Left ventricle myocardium superior (tissue), 1 donor: ENCODE measurements around the gene ELFN2. TPM values are rescaled to one million over a fixed set of nuclear protein-coding genes. Genes with fewer than 3 reads are reported as not detected.
"Not testable (repeated sequence)": the region's sequence is repeated elsewhere in the genome, so short reads cannot be mapped to it uniquely, and the experiment has no call there.

Experiments
- ATAC-seq: fragments of 200-7000 bp; cut with Tn5 transposase; one replicate; pipeline ENCODE4 v1.9.1; 2020; ENCODE audit warnings: mild to moderate bottlenecking, moderate library complexity
- DNase-seq: peaks from one replicate; pipeline ENCODE4 v3.0.0-alpha.2; 2020
- intact Hi-C: fragments of 100-400 bp; cut with micrococcal nuclease; formaldehyde crosslinking; loops from one replicate; pipeline ENCODE4 v1.11.0; 2022
- long read RNA-seq: library from polyadenylated mRNA; unstranded; transcript quantifications from one replicate; pipeline ENCODE4 v2.0.0, GENCODE V29; 2021
- total RNA-seq: library from RNA; stranded (reverse); fragmentation: NEBNext Ultra II Directional; extraction: Animal tissue kit (Norgen Biotek cat#: 25700); gene quantifications from one replicate; pipeline ENCODE4 v1.2.1, GENCODE V29; 2021
- donor health status: DM: no; HTN: yes; CAD: no; lungs with severe emphysema.

Gene ELFN2, protein sequence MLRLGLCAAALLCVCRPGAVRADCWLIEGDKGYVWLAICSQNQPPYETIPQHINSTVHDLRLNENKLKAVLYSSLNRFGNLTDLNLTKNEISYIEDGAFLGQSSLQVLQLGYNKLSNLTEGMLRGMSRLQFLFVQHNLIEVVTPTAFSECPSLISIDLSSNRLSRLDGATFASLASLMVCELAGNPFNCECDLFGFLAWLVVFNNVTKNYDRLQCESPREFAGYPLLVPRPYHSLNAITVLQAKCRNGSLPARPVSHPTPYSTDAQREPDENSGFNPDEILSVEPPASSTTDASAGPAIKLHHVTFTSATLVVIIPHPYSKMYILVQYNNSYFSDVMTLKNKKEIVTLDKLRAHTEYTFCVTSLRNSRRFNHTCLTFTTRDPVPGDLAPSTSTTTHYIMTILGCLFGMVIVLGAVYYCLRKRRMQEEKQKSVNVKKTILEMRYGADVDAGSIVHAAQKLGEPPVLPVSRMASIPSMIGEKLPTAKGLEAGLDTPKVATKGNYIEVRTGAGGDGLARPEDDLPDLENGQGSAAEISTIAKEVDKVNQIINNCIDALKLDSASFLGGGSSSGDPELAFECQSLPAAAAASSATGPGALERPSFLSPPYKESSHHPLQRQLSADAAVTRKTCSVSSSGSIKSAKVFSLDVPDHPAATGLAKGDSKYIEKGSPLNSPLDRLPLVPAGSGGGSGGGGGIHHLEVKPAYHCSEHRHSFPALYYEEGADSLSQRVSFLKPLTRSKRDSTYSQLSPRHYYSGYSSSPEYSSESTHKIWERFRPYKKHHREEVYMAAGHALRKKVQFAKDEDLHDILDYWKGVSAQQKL
- total RNA-seq = 0.05 TPM
- long read RNA-seq = 0 reads

DNA sequence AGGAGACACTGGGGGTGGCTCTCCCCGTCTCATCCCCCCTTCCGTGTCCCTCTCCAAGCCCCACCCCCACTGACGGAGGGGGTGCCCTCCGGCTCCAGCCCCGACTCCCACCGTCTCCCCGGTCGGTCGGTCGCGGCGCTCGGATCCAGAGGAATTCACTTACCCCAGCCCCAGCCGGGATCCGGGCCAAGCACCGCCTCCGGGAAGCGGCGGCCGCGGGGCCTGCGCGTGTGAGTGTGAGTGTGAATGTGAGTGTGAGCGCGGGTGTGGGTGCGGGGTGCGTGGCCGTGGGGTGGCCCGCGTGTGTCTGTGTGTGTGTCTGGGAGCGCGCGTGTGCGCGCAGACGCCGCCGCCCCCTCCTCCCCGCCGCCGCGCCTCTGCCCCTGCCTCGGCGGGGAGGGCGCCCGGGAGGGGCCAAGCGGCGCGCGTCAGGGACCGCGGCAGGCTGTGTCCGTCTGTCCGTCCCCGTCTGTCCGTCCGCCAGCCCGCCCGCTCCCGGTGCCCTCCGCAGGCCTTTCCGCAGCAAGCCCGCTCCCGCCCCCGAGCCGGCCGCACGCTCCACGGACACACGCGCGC is at the start of gene ELFN2:
Gene ELFN2 (minus strand): TSS at position 345 of the 576 bp plus-strand sequence. CDS start 51,945 bp downstream, outside the sequence.
- intact Hi-C loops = no loop called here
- DNase-seq (peak; percentile 53), ATAC-seq (peak; percentile 19)

DNA sequence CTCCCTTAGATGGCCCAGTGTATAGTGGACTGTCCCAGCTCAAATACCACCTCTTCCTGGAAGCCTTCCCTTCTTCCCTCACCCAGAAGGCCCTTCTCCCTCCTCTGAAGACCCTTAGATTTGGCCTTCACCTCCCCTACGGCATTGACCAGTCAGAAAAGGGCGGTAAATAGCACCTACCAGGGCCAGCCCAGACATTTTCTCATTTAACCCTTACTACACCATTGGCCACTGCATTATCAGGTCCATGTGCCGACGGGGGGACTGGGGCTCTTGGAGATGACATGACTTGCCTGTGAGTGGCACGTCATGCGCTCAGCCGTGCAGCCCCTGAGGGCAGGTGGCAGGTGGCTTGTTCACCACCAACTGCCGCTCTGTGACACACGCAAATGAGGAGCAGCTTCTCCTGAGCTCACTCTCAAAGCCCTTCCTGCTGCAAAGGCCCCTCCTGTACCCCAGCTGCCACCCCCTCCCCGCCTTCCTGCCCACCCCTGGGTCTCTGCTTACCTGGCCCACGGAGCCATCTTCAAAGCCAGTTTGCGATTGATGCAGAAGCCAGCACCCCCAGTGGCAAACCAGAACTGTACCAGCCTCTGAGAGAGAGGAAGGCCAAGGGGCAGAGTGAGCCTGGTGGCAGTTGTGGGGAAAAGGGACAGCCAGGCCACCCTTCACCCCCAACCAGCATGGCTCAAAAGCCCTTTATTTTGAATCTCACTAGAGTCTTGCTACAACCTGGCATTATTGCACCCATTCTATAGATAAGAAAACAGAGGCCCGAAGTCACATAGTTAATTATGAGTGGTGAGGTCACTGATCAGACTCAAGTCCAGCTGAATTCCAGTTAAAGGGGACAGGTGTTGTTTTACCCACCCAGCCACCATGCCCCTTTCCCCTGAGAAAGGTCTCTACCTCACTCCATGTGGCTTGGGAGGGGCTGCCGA is 49.4 kb upstream of the ELFN2 start:
- no peak for DNase-seq
- intact Hi-C loops = no loop called here
- ATAC-seq = no peak

DNA sequence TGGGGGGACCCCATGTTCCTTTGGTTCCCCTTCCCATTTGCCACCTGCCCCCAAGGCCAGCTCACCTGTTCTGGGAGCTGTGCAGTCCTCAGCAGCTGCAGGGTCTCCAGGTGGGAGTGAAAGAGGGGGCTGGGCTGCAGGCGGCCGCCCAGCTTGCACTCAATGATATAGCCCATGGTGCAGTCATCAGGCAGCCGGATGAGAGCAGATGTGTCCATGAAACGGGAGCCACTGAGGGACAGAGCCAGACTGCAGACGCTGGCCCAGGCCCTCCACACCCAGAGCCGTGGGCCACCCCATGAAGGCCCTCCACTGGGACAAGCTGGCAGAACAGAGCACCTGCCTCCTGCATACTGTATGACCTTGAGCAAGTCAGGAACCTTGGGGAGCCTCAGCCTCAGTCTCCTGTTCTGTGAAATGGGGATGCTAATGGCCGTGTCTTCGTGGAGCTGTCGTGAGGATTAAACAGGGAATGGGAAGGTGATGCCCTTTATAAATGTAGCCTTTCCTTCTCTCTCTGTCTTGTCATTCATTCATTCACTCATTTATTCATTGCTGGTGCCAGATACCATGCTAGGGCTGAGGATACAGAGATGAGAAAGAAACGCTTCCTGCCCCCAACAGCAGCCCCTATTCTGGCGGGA is 47.3 kb upstream of the ELFN2 start:
- intact Hi-C loops = no loop called here
- ATAC-seq (no peak), DNase-seq (peak; percentile 12)

DNA sequence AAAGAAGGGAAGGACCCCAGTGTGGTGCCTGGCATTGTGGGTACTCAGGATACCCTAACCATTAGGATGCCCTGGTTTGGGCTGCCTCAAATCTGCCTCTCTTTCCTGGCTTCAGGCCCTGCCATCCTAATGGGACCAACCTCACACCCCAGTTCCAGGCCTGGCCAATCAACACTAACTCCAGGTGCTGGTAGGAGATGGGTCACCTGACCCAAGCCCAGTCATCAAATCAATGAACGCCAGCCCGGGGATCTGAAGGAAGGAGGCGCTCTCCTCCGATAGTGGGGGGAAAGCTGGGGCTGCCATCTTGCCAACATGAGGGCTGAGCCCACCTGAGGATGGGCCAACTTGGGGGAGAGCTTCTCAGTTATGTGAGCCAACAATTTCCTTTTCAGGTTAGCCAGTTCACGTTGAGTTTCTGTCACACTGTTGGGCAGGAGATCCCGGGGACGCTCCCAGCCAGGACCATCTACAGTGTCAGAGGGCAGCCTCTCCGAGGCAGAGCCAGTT is 46.2 kb upstream of the ELFN2 start:
- no peak for ATAC-seq
- DNase-seq = peak; percentile 19
- intact Hi-C loops = no loop called here

DNA sequence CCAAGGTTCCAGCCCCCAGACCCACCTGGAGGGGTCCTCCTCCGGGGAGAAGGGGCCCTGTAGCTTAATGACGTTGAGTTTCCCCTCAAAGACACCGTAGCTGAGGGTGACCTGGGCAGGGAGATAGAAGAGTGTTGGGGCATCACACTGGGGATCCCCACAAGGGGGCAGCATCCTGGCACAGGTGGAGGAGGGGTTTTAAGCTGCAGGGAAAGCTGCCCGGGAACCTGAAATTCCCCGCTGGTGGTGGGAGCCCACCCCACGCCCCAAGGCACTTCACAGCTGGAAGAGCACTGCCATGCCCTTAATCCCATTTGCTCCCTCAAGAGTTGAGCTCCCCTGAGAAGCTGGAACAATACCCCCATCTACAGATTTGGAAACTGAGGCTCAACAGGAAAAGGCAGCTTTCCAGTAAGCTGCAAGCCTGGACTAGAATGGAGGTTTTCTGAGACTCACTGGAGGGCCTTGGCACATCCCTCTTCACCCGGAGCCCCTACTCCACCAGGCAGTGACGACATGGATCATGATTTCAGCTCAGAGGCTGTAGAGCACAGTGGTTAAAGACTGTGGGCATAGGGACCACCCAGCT is 45.2 kb upstream of the ELFN2 start:
- ATAC-seq = no peak
- no peak for DNase-seq
- intact Hi-C loops = no loop called here

DNA sequence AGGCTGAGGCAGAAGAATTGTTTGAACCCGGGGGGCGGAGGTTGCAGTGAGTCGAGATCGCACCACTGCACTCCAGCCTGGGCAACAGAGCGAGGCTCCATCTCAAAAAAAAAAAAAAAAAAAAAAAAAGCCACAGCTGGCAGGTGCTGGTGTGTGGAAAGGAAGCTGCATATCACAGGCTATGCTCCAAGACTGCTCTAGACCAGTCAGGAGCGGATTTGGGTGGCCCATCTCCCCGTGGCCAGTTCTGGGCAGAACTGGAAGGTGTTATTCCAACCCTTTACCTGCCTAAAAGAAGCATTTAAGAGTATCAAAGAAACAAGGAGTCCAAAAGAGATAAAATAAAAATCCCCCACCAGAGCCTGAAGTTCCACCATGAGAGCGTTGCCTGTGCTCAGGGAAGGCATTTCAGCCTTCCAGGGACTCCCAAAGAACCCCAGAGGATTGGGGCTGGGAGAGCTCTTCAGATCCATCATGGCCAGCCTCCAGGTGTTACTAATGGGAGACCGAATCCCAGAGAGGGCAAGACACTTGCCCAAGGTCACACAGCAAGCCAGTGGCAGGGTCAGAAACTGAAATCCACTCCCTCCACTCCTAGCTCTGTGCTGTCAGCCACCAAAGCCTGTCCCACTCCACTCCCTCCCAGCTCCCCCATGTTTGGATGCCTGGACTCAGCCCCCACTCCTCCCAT is 44.6 kb upstream of the ELFN2 start:
- no peak for DNase-seq

DNA sequence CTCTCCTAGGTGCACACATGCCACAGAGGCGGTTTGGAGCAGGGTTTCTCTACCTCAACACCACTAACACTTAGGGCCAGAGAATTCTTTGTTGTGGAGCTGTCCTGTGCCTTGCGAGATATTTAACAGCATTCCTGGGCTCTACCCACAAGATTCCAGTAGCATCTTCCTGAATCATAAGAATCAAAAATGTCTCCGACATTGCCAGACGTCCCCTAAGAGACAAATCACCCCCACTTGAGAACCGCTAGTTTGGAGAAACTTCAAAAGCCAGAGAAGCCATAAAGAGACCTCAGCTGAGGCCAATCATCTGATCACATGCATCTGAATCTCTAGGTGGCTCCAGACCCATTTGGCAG is 42.8 kb upstream of the ELFN2 start:
- intact Hi-C loops = no loop called here

More for the DNA sequence above, 44.6 kb upstream of the ELFN2 start:
- intact Hi-C loops = no loop called here
- no peak for ATAC-seq

DNA sequence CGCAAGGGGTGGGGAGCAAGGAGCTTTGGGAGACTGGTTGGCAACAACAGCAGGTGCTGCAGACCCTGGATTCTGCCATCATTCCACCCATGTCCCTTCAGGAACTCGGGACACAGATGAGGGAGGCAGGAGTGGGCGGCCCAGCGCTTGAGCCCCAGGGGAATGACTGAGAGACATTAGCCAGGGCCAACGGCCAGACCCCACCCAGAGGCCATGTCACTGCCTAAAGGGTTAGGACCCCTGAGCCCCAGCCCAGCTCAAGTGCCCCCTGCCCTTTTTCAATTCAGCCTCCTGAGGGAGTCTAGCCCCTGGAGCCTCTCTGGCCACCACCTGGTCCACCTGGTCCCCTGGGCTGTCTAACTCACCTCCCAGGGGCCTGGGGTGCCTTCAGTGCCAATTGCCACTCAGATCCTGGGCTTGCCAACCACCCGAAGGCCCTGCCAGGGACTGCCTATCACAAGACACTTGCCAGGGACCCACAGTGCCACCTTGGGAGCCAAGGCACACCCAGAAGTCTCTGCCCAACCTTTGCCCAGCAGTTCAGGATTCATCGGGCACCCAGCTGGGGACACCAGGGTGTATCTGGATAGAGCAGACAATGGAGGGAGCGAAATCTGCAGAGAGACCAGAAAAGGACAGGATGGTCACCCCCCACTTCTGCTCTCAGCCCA is 42.3 kb upstream of the ELFN2 start:
- intact Hi-C loops = no loop called here
- peak; percentile 15 for DNase-seq
- no peak for ATAC-seq

More for the DNA sequence above, 42.8 kb upstream of the ELFN2 start:
- no peak for DNase-seq
- ATAC-seq = no peak

DNA sequence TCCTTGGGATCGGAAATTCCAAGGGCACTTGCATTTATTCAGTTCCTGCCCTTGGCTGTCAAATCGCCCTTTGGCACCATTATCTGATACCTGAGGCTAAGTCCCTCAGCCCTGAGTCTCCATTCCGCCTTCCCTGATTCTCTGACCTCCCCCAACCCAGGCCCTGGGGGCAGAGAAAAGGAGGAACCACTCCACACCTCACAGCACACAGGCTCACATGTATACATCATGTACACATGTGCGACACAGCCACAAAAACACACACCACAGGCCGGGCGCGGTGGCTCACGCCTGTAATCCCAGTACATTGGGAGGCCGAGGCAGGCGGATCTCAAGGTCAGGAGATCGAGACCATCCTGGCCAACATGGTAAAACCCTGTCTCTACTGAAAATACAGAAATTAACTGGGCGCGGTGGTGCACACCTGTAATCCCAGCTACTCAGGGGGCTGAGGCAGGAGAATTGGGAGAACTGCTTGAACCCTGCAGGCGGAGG is 41.0 kb upstream of the ELFN2 start:
- ATAC-seq, intact Hi-C loops, DNase-seq: not testable (repeated sequence)

DNA sequence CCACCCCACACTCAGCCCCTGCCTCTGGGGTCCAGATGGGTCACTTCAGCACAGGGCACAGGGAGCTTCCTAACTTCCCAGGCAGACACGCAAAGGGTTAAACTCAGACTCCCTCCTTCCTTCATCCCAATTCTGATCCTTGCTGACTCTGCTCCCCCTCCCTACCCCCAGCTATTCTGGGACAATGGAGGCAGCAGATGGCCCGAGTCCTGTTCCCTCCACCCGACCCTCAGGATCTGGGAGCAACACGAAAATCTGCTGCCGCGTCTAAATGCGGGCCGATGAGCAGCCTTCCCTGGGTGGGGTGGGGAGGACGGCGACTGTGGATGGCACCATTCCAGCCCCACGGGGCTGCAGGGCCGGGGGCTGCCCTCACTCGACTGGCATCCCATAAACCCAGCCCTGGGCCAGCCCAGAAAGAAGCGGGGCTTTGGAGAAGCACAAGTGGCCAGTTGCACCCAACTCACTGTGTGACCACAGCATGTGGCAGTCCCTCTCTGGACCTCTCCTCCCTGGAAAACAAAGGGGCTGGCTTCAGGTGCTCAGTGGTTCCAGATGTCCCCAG is 40.2 kb upstream of the ELFN2 start:
- ATAC-seq (no peak), DNase-seq (no peak)
- intact Hi-C loops = no loop called here

DNA sequence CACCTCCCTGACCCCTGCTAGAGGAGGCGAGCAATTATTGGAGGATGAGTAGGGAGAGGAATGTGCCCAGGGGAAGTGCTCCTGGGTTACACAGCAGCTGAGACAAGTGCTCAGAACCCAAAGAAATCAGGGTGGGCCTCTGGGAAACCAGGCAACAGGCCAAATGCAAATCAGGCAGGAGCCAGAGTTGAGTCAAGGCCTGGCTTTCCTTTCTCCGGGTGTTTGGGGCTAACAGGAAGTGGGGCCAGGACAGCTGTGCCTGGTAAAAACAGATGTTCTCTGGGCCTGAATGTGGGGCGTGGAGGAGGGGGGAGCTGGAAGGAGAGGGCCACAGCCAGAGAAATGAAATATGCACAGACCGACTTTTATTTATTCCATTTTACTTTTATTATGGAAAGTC is 36.9 kb upstream of the ELFN2 start:
- intact Hi-C loops = no loop called here
- DNase-seq = no peak
- peak; percentile 33 for ATAC-seq

DNA sequence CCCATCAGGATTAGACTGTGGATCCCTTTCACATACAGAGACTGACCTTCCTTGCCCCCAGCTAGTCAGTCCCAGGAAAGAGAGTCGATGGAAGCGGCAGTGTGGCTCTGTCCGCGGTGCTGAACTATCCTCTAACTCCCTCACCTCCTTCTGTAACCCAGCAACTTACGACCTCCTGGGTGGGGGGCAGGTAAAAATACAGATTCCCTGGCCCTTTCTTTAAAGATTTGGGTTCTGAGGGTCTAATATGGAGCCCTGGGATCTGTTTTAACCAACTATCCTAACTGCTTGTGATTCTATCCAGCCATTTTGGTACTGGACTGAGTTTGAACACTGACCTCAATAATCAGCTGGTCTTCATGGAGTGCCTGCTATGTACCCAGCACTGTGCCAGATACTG is 35.7 kb upstream of the ELFN2 start:
- intact Hi-C loops = no loop called here
- ATAC-seq = peak; percentile 52
- DNase-seq = no peak

DNA sequence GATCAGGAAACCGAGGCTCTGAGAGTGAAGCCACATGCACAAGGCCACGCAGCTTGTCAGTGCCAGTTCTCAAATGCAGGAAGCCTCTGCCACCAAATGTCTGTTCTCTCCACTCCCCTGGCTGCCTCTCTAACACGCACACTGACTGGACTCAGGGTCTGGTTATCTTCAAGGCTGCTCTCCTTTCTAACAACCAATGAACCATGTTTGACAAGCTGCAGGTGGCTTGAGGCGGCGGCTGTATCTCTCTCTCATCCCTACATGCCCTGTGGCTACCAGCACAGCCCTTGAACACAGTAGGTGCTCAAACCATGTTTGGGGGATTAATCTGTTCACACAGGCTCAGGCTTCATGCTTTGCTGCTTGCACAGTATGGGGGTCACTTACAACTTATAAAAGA is 35.2 kb upstream of the ELFN2 start:
- ATAC-seq = no peak
- DNase-seq = no peak
- intact Hi-C loops = no loop called here

DNA sequence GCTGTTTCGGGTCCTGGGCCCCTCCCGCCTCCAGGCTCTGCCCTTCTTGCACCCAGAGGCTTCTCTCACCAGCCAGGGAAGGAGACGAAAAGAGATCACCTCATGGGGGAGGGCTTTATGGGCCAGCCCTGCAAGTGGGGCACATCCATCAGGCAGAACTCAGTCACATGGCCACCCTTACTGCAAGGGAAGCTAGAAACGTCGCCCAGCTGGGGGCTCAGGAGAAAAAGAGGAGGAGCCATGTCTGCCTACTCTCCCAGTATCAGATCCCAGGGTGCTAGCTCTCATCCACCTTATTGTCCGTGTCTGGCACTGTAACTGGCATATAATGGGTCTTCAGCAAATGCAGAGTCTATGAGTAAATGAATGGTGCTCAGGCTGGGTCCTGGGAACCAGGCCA is 34.7 kb upstream of the ELFN2 start:
- intact Hi-C loops = no loop called here
- ATAC-seq = no peak
- no peak for DNase-seq

DNA sequence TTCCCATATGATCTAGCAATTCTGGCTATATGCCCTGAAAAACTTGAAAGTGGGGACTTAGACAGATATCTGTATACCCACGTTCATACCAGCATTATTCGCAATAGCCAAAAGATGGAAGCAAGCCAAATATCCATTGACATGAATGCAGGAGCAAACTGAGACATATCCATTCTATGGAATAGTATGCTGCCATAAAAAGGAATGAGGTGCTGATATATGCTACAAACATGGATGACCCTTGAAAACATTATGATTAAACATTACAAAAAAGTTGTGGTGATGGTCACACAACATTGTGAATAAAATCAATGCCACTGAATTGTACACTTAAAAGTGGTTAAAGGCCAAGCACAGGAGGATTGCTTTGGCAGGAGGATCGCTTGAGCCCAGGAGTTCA is 33.4 kb upstream of the ELFN2 start:
- intact Hi-C loops = no loop called here
- ATAC-seq = no peak
- DNase-seq = no peak

DNA sequence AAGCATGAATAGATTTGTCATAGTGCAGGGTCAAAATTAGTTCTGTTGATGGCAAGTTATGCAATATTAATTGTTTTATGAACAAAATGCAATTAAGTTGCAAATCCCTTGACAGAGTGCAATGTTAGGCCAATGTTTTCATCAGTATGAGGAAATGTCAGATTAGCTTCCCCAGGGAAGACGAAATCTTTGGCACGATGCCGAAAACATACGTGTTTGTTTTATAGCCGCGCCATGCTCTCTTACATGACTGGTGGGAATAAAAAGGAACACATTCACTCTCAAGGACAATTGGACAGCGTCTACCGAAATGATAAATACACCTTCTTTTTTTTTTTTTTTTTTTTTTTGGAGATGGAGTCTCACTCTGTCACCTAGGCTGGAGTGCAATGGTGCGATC is 31.9 kb upstream of the ELFN2 start:
- no peak for DNase-seq
- no peak for ATAC-seq
- intact Hi-C loops = no loop called here
